ENCODE results near the gene PKIB.
"Not testable (repeated sequence)": the region's sequence is repeated elsewhere in the genome, so short reads cannot be mapped to it uniquely, and the experiment has no call there.

GRCh38 chr6:122598295-122598694 lies 11.9 kb upstream of the PKIB start:
- TF ChIP-seq CTCF (IDR thresholded peaks at IDR 0.05; ENCODE audit: low read depth, low read length); POLR2A (IDR thresholded peaks at IDR 0.05; ENCODE audit: extremely low read depth, insufficient read length); MAX (IDR thresholded peaks at IDR 0.05; ENCODE audit: low read depth, low read length); MYC (IDR thresholded peaks at IDR 0.05; ENCODE audit: low read depth, low read length): not testable (repeated sequence)

Measured in NB4 (cell line).